Stimulated activated CD8-positive, alpha-beta memory T cell treated with anti-CD3 and anti-CD28 coated beads, Interleukin-12 subunit alpha, Interleukin-12 subunit beta, amount 100 ng/mL, for 24 hours (primary cell): ENCODE results near the gene C10orf90.

Experiments
- DNase-seq: peaks from one replicate; pipeline ENCODE4 v3.0.0-alpha.2; 2020; ENCODE audit errors: extremely low read depth

Gene C10orf90

DNA sequence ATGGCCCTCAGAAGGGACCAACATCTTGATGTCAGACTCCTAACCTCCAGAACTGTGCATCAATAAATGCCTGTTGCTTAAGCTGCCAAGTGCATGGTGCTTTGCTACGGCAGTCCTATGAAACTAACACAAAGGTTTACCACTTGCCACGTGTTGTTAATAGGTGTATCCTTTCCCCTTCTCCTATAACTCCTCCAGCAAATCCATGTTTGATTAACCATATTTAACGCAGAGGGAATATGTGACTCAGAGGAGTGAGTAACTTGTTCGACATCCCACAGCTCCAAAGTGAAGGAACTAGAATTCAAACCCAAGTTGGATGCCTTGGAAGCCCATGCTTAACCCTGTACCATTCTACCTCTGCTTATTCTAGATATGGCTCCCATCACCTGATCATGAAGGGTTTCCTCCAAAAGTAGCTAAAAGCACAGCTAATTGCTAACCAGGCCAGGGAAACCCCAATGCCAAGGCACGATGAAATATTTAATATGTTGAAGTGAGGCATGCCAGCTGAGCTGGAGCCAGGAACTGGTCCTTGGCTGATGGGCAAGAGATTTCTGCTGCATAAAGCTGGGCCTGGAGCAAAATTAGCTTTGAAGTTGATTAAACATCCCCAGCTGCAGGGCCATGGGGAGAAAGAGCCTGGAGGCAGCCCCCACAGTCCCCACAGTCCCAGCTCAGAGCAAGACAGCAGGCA is 131.9 kb downstream of the C10orf90 start:
- DNase-seq: no peak

DNA sequence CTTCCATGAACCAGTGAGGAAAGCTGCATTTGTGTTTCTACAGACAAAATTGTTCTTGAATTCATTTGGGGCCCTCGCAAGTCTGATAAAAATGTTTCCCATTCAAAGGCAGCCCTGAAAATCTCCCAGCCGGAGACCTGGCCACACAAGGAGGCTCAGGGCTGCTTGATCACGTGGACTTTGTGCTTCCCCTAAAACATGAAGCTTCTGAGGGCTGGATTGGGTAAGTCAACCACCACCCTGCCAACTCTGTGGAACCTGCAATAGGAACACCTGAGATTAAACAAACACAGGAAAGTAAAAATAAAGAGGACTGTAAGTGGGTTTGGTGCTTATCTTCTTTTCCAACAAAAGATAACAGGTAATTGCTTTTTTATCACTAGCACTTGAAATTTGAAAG is 133.8 kb downstream of the C10orf90 start:
- DNase-seq: no peak

GRCh38 chr10:126536148-126536547 is 134.3 kb downstream of the C10orf90 start:
- no peak for DNase-seq

- DNase-seq: no peak
Measured at GRCh38 chr10:126533644-126534043, 136.8 kb downstream of the C10orf90 start.

DNA sequence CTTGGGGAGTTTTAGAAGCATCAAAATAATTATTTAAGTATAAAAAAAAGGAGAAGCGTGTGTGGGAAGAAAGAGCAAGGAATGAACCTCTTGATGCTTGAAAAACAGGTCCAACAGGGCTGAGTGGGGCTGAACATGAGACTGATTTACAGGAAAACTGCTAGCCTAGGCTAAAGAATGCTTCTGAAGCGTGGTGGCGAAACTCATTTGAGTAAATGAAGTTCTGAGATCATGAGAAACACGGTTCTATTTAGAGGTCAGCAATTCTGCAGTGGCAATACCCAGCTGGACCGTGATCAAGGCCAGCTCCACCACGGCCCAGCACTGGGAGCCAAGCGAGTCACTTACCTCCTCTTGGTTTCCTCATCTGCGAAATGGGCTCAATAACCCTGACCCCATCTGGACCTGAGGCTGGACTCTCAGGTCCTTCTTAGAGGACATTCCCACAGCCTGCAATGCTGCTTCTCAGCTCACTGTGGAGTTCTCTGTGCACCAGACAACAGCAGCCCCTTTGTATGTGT is 142.1 kb downstream of the C10orf90 start:
- DNase-seq: no peak

DNA sequence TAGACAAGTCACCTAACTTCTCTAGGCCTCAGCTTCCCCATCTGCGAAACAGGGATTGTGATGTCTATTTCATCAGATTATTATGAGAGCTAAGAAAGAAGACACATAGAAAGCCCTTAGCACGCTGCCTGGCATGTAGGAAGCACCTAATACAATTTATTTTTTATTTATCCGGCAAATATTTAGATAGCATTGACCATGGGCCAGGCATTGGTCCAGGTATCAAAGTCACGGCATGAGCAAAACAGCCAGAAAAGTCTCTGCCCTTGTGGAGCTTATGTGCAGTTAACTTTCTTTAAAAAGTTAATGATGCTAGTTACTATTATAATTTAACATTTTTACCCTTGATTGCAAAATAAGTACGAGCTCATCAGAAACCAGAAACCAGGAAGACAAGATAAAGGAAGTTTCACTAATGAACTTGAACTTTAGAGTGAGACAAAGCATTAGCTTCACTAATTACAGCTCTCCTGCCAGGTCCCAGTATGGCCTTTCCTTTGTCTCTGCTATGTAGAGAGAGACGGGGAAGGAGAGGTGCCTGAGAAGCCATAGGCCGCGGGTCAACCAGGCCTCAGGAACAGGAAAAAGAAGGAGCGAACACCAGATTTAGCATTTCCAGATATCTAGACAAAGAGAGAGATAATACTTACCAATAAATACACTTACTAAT is 142.7 kb downstream of the C10orf90 start:
- DNase-seq: no peak

DNA sequence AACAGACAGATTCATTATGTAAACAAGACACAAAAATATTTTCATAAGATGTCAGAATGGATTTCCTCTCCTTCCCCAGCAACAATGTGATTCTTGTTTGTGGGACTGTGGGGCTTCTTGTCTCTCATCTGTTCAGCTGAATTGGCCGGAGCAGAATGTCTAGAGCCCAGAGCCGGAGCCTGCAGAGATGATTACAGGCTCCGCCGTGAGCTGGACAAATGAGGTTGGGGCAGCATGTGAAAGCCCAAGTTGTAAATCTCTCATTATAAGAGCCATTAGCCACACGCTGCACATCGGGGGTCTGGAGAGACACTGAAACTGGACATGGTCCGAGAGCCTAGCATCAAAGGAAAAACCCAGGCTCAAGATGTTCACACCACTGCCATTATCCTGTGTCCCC is 145.2 kb downstream of the C10orf90 start:
- DNase-seq: no peak

DNA sequence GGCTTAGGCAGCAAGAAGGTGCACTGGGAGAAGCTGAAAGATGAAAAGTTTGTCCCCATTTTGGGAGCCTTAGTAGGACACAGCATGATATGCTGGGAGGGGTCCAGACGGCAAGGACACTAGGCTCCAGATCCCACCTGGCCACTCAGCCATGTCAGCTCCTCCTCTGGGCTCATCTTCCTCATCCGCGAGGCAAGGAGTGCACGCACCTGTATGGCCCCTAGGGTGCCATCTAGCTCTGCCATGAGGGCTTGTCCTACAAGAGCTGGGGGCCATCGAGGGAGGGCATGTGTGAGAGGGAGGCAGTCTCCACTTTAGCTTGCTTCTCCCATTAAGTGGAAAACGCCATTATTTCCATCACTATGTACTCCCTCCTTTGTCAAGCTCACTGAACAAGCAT is 146.0 kb downstream of the C10orf90 start:
- no peak for DNase-seq

GRCh38 chr10:126523071-126523470 is 147.4 kb downstream of the C10orf90 start:
- DNase-seq: no peak

DNA sequence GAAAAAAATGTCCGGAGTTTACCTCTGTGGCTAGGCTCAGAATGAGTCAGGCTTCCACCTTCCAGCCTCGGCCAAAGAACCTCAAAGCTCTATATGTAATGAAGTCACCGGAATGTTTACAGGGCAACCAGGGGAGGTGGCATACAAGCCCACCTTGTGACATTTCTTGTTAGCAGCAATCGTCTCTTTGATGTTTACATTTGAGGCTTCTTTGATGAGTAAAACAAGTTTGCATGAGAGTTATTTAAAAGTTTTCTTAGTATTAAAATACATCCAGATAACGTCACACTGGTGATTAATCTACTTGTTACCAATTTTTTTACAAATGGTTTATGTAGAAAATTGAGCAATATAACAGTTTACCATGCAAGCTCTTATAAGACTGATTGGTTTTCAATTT is 149.1 kb downstream of the C10orf90 start:
- no peak for DNase-seq

DNA sequence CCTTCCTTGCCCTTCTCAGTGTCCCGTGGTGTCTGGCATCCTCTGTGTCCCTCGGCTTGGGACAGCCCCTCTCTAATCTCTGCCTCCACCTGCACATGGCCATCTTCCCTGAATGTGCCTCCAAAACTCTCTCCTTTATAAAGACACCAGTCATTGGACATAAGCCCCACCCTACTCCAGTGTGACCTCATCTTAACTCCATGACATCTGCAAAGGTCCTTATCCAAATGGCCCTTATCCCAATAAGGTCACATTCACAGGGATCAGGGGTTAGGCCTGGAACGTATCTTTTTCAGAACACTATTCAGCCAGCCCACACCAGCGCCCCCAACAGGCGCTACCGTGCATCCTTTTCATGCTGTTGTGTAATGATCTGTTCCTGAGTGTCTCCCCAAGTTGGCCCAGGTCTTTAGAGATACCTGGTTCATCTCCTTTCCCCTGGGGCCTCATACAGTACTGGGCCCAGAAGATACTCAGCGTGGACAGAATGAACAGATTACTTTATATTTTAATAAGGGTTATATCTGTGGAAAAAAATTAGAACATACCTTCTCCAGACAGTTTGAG is 149.7 kb downstream of the C10orf90 start:
- no peak for DNase-seq

DNA sequence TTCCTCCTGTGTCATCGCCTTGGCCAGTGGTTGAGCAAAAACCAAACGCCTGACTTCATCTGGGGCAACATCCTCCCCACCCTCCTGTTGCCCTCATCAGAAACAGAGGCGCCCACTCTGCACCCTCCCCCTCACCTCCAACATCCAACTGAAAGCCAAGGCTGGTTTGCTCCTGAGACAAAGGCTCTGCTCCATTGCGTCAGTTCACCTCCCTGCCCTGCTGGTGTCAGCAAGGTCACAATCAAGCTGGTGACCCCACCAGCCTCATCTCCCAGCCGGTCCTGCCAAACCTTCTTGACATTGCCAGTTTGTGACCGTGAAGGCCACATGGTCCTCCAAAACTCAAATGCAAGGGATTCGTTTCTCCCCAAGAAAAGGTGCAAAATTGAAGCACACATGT is 150.5 kb downstream of the C10orf90 start:
- DNase-seq: no peak

GRCh38 chr10:126519185-126519584 is 151.3 kb downstream of the C10orf90 start:
- no peak for DNase-seq

GRCh38 chr10:126518218-126519080 is 152.0 kb downstream of the C10orf90 start:
- DNase-seq: no peak

DNA sequence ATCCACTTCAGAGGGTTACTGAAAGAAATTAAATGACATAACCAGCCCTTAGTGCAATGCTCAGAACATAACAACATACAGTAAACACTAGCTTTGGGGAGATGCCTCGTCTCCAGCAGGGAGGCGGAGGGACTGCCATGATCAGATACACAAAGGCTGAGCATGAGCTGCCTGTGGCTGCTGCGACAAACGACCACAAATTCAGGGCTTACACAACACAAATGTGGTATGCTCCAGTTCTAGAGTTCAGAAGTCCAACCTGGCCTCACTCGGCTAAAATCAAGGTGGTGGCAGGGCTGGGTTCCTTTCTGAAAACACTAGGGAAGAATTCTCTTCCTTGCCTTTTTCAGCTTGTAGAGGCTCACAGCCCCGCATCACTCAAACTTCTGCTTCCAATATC is 154.0 kb downstream of the C10orf90 start:
- no peak for DNase-seq

DNA sequence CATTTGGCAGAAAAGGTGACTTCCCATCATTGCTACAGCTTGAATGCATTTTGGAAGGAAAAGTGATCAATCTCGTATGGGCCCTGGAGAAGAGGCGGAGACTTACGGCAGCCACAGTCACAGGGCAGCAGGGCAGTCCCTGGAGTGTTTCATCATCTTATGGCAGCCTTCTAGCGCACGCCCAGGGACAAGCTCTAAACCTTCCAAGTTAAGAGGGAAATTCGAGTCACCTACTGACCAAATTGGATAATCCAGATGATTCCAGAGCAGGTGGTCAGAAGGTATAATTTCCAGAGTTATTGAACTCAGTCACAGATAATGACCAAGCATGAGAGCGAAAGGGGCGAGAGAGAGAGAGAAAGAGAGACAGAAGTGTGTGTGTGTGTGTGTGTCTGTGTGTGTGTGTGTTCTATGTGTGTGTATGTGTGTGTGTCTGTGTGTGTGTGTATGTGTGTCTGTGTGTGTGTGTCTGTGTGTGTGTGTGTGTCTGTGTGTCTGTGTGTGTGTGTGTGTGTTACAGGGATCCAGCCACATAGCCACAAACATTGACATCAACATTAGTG is 158.5 kb downstream of the C10orf90 start:
- DNase-seq: no peak

GRCh38 chr10:126509182-126509581 is 161.3 kb downstream of the C10orf90 start:
- no peak for DNase-seq

- no peak for DNase-seq
Measured at GRCh38 chr10:126508535-126509040, 161.9 kb downstream of the C10orf90 start.

- no peak for DNase-seq
Measured at GRCh38 chr10:126504761-126505112, 165.8 kb downstream of the C10orf90 start.

GRCh38 chr10:126504063-126504760 is 166.3 kb downstream of the C10orf90 start:
- no peak for DNase-seq
